Effector CD8-positive, alpha-beta T cell (primary cell): ENCODE measurements around the gene DHRS2.

Experiments used
- DNase-seq: peaks from one replicate; lab custom pipeline; 2025; lab: John Stamatoyannopoulos, UW

The DHRS2 gene

DNA sequence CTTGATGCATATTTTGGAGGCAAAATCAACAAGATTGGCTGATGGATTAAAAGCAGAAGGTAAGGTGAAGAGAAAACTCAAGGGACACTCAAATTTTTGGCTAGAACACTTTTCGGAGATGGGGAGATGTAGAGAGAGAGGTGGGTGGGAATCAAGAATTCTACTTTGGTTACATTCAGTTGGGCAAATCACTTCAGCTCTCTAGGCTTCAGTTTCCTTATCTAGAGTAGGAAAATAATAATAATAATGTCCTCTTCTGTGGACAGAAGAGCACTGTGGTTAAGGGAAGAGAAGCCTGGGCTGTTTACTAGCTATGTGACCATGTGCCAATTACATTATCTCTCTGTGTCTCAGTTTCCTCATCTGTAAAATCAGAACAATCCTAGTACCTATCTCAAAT lies 23.4 kb upstream of the DHRS2 start:
- DNase-seq, result no peak

DNA sequence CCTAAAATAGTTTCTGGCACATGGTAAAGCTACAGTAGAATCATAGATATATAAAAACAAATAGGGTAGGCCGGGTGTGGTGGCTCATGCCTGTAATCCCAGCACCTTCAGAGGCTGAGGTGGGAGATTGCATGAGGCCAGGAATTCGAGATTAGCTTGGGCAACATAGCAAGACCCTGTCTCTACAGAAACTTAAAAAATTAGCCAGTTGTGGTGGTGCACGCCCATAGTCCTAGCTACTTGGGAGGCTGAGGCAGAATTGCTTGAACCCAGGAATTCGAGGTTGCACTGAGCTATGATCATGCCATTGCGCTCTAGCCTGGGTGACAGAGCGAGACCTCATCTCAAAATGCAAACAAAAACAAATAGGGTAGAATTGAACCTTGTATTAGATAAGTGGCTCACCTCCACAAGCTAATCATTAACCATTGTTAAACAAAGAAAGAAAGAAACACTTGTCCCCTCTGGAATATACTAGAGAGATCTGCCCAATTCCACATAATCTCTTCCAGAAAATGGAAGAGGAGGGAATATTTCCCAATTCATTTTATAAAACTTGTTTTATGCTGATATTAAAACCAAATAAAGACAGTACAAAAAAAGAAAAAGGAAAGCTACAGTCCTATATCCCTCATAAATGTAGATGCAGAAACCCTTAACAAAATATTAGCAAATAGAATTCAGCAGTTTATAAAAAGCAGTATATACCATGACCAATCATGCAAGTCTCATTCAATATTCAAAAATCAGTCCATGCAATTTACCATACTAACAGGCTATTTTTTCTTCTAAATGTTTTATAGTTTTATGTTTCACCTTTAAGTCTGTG lies 22.7 kb upstream of the DHRS2 start:
- DNase-seq, result no peak

DNA sequence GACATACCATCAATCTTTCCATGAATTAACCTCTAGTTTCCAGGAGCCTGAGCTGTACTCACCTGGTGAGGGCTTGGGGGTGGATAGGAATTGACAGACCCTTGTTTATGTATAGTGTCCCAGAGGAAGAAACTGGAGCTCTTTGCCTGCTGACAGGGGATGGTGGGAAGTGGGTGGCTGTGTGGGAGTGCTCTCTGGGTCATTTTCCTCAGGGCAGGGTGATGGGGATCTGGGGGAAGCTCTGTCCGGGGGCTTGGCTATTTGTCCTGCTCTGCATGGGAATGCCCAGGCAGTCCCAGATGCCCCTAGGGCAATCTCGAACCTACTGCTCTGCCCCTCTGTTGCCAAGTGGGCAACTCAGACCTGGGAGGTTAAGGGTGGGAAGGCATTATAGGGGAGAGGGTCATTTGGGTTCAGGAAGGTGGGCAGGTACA lies 21.8 kb upstream of the DHRS2 start:
- no peak for DNase-seq

- DNase-seq, result no peak
These were observed 20.3 kb upstream of the DHRS2 start for GRCh38 chr14:23615856-23616255.

DNA sequence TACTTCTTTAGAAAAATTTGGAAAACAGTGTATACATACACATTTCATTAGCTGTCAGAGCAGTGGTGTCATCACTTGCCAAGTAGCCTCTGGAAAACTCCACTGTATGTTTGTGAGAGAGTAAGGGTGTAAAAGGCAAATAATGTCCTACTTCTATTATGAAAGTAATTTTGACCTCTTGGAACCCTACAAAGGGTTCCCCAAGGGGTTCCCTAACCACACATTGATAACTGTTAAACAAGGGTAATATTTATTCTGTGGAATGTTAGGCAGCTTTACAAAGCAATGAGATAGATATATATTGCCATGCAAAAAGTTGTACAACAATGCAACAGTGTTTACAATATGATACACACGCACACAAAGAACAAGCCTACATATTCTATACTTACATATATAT lies 18.6 kb upstream of the DHRS2 start:
- DNase-seq, result no peak

- no peak for DNase-seq
These were observed 17.7 kb upstream of the DHRS2 start for GRCh38 chr14:23618415-23618988.

GRCh38 chr14:23620177-23620702 lies 15.9 kb upstream of the DHRS2 start:
- DNase-seq, result no peak

DNA sequence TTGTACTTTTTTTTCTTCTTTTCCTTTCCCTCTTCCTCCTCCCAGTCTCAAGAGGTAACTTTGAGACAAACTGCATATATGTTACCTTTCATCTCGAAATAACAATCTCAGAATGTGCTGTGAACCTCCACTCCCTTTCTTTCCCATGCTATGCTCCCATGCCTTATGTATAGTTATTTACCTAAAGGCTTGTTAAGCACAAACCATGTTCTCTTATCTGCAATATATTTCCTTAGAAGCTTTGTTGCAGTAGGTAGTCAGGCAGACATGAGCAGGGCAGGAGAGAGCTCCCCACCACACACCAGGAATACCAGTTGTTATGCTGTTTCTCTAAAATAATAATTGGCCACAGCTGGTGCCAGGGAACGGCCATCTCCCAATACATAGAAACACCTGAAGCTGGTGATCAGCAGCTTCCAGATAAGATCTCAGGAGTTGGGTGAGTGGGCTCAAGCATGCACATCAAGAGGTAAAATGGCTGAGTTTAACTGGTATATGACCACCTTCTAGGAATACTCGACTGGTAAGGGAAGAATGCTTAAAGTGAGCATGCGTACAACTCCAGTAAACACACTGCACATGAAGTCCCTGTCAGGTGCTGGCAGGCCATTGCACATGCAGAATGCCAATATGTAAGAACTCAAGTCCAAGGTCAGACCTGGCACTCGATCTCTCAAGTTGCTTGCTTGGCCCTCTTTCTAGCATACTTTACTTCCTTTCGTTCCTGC lies 14.8 kb upstream of the DHRS2 start:
- no peak for DNase-seq

- no peak for DNase-seq
These were observed 14.0 kb upstream of the DHRS2 start for GRCh38 chr14:23621932-23622730.

DNA sequence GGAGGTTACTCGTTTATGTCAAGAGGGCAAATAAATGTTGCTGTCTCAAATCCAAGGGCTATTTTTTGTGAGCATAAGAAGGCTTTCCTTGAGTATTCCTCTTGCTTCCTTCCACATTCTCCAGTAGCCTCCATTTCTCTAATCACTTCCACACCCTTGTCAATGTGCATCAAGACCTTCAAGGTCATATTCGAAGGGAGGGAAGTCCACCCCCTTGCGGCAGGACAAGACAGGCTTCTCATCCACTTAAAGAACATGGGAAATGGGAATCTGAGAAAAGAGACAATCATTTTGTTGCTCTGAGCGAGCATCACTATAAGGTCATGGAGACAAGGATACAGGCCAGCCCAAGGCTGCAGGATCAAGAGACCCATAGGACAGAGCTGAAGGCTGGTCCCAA lies 13.2 kb upstream of the DHRS2 start:
- no peak for DNase-seq

DNA sequence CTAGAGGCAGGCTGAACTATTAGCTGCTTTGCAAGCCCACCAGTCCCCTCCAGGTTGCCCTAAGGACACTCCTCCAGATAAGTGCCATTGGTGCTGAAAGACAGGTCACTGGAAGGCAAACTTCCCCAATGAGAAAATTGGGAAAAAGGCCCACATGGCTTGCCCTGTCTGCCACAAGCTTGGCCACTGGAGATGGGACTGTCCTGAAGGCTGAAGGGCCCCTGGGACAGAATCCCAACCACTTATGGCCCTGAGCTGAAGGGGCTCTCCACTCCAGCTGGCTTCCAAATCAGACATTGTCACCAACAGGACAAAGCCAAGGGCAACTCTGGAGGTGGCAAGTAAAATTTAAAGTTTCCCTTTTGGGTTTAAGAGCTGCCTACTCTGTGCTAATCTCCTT lies 12.2 kb upstream of the DHRS2 start:
- DNase-seq, result no peak

DNA sequence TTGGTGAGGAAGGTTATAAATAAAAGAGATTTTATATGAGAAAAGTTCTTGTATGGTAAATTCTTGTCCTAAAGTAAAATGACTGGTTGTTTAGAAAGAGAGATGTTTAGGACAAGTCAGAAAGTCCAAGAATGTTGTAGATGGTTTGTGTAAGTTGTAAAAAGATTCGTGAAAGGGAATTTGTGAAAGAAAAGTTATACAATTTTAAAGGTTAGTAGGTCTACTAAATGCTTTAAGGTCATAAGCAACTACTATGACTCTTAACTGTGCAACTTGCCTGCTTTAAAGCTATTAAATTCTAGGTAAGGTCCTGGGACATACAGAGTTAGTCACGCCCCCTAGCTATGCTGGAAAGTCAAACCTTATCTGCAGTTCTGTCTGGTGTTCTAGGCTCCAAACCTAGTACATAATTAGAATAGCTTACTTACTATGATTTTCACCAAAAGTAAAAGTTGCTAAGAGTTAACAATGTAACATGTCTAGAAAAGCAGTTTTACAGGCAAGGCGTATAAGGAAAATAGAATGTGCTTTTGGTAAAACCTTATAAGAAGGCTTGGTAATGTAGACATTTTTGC lies 11.2 kb upstream of the DHRS2 start:
- no peak for DNase-seq

DNA sequence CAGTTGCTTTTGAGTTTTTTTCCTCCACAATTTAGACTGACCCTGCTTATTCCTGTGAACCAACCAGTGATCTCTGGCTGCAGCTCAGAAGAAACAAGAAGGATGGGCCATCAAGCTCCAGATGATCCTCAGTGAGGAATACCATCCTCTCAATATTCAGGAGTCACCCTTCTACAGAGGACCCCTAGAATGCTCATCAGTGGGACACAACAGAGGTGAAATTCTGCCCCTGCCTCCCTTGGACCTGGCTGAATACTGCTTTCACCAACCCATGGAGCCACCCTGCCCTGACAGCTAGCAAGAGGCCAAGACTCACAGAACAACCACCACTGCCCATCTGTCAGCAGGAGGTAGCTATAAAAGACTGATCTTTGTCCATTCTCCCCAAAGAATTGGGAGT lies 9.2 kb upstream of the DHRS2 start:
- DNase-seq, result no peak

DNA sequence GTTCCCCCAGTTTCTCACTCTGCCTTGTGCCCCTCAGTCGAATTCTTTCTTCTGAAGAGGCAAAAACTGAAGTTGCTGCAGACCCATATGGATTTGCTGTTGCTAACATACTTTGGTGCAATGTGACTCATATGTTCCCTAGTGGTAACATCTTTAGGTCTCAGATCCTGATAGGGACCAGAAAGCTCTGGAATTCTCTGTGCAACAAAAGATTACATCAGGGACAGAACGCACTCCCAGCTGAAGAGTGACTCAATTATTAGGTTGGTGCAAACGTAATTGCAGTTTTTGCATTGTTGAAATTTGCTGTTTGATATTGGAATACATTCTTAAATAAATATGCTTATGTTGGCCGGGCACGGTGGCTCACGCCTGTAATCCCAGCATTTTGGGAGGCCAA lies 8.2 kb upstream of the DHRS2 start:
- DNase-seq, result no peak

- DNase-seq, result no peak
These were observed 7.0 kb upstream of the DHRS2 start for GRCh38 chr14:23629204-23629603.

- no peak for DNase-seq
These were observed 6.2 kb upstream of the DHRS2 start for GRCh38 chr14:23629832-23630396.

DNA sequence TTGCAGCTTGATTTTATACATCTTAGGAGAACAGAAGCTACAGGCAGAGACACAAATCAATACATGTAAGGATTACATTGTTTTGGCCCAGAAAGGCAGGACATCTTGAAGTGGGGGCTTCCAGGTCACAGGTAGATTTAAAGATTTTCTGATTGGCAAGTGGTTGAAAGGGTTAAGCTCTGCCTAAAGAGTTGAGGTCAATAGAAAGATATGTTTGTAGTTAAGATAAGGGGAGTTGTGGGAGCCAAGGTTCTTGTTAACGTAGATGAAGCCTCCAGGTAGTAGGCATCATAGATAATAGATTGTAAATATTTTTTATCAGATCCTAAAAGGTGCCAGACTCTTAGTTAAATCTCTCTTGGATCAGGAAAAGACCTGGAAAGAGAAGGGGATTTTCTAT lies 5.5 kb upstream of the DHRS2 start:
- DNase-seq, result no peak

GRCh38 chr14:23631234-23631633 lies 4.9 kb upstream of the DHRS2 start:
- no peak for DNase-seq

DNA sequence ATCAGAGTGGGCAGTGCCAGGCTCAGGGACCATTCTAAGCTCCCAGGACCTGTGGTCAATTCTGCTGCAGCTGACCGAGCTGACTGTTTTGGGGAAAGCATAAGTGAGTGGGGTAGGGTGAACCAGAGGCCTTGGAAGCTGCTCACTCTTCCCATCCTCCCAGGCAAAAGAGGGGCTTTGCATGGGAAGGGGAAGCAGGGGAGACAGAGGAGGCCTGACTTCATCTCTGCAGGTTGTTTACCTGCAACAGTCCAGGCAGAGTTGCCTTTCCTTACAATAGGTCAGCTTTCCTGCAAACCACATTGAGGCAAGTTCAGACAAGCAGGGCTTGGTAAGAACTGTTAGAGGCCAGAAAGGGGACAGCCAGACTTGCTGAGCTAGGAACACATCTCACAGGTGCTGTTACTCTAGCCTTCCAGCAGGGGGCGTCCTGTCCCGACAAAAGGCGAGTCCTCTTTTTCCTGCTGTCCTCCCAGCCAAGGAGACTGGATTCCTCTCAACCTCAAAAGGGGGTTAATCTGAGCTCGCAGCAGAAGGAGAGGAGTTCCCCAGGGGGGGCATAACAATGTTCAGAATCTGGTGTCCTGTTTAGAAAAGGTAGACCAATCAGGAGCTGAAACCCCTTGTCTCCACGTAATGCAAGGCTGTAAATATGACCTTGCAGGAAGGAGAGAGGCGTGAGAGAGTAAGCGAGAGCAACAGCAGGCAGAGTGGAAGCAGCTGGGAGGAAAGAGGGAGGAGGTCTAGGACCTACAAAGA lies 4.3 kb upstream of the DHRS2 start:
- DNase-seq, result peak; percentile 67

- no peak for DNase-seq
These were observed 3.6 kb upstream of the DHRS2 start for GRCh38 chr14:23632461-23633159.
